Gastroesophageal sphincter (tissue), 3 donors: ENCODE data around the gene VPS37C.

ENCODE experiments used
- CTCF ChIP-seq, 4 experiments: fragments of 200-600 bp in 2 of 4; fragments of 450-650 bp in 2 of 4; sonication (generic) in 1 of 4; IDR thresholded peaks; one replicate each; pipeline ENCODE4 v1.5.1; 2017 to 2019; ENCODE audit warnings: antibody characterized with exemption in 4 of 4, mild to moderate bottlenecking in 2 of 4, moderate library complexity in 2 of 4
- EP300 ChIP-seq: sonication (generic); formaldehyde crosslinking; IDR thresholded peaks from one replicate; pipeline ENCODE4 v1.6.1; 2017; ENCODE audit warnings: antibody characterized with exemption, mild to moderate bottlenecking
- POLR2A ChIP-seq, 2 donors: fragments of 450-650 bp; IDR thresholded peaks; one replicate each; pipeline ENCODE4 v1.6.1; 2017; ENCODE audit warnings: antibody characterized with exemption in 2 of 2, mild to moderate bottlenecking in 2 of 2, moderate library complexity in 1 of 2
- POLR2AphosphoS5 ChIP-seq: sonication (generic); formaldehyde crosslinking; IDR thresholded peaks from one replicate; pipeline ENCODE4 v1.6.1; 2017; ENCODE audit warnings: antibody characterized with exemption

GRCh38 chr11:61138935-61139334 is 22.3 kb downstream of the VPS37C start:
- TF ChIP-seq CTCF (IDR thresholded peaks at IDR 0.05), result no peak
- no peak for TF ChIP-seq POLR2A (IDR thresholded peaks at IDR 0.05)
- TF ChIP-seq POLR2AphosphoS5, result no peak
- TF ChIP-seq EP300, result no peak
